T-cell (primary cell): Measurements from ENCODE around the gene CLCN4. TPM values are rescaled to one million over a fixed set of nuclear protein-coding genes. Genes with fewer than 3 reads are reported as not detected.

ENCODE experiments used
- ATAC-seq, 4 experiments: fragments of 200-7000 bp in 3 of 4; fragments of 150-1000 bp in 1 of 4; cut with Tn5 transposase; replicated peaks in 1 of 4; 1 replicate in 3 of 4; 2 replicates in 1 of 4; pipeline ENCODE4 v1.10.0; 2021; ENCODE audit warnings: moderate library complexity in 3 of 4, mild to moderate bottlenecking in 2 of 4, moderate number of reproducible peaks in 1 of 4
- CTCF ChIA-PET, 2 donors: fragments of 300-600 bp; sonication (Branson Sonifier 250); formaldehyde crosslinking; loops; one replicate each; lab custom pipeline; 2022; ENCODE audit warnings: antibody characterized with exemption in 2 of 2; lab: Charles Lee
- POLR2A ChIA-PET, 2 donors: fragments of 300-600 bp; sonication (Branson Sonifier 250); formaldehyde crosslinking; loops; one replicate each; lab custom pipeline; 2022; ENCODE audit warnings: antibody characterized with exemption in 2 of 2; lab: Charles Lee
- DNase-seq, 35 experiments: peaks; one replicate each; pipeline versions ENCODE4 v3.0.0 to v3.0.0-alpha.2; 2013 to 2023
- H3K27ac ChIP-seq: one replicate; pipeline ENCODE4 v1.5.1; 2013; ENCODE audit warnings: low read length
- H3K27me3 ChIP-seq, 2 experiments: replicated peaks in 1 of 2; 1 replicate in 1 of 2; 2 replicates in 1 of 2; pipeline versions ENCODE4 v1.6.1 to v1.7.0; 2013; ENCODE audit warnings: low read length in 1 of 2, mixed read lengths in 1 of 2; ENCODE audit not compliant: control insufficient read depth in 2 of 2, insufficient read depth in 2 of 2; ENCODE audit errors: extremely low read depth in 1 of 2
- H3K36me3 ChIP-seq, 2 donors: 1 replicate in 1 of 2; 2 replicates in 1 of 2; pipeline versions ENCODE4 v1.6.1 to v1.7.0; 2013; ENCODE audit warnings: low read length in 1 of 2; ENCODE audit not compliant: control insufficient read depth in 2 of 2, insufficient read depth in 1 of 2; ENCODE audit errors: extremely low read depth in 1 of 2
- H3K4me1 ChIP-seq, 2 experiments: 1 replicate in 1 of 2; 2 replicates in 1 of 2; pipeline versions ENCODE4 v1.6.1 to v1.7.0; 2013; ENCODE audit warnings: low read length in 2 of 2, mixed read lengths in 1 of 2; ENCODE audit not compliant: insufficient read depth in 2 of 2, control insufficient read depth in 1 of 2; ENCODE audit errors: extremely low read depth in 1 of 2
- H3K4me3 ChIP-seq, 2 donors: 1 replicate in 1 of 2; 2 replicates in 1 of 2; pipeline versions ENCODE4 v1.5.1 to v1.7.0; 2013; ENCODE audit warnings: mild to moderate bottlenecking in 2 of 2, low read length in 1 of 2, moderate library complexity in 1 of 2; ENCODE audit not compliant: control insufficient read depth in 1 of 2; ENCODE audit errors: extremely low read depth in 1 of 2
- H3K9me3 ChIP-seq: 2 replicates; pipeline ENCODE4 v1.7.0; 2013
- H3K27ac Mint-ChIP-seq, 2 donors: one replicate each; pipeline ENCODE4 v1.8.0; 2020 to 2021; ENCODE audit warnings: mild to moderate bottlenecking in 2 of 2, mixed read lengths in 2 of 2
- H3K27me3 Mint-ChIP-seq, 2 donors: one replicate each; pipeline ENCODE4 v1.8.0; 2021 to 2022; ENCODE audit warnings: mixed read lengths in 2 of 2
- H3K36me3 Mint-ChIP-seq: one replicate; pipeline ENCODE4 v1.8.0; 2021; ENCODE audit warnings: mixed read lengths
- H3K4me1 Mint-ChIP-seq, 3 donors: one replicate each; pipeline ENCODE4 v1.8.0; 2020 to 2022; ENCODE audit warnings: mixed read lengths in 3 of 3, mild to moderate bottlenecking in 1 of 3
- H3K4me3 Mint-ChIP-seq, 3 donors: one replicate each; pipeline ENCODE4 v1.8.0; 2020 to 2022; ENCODE audit warnings: mild to moderate bottlenecking in 3 of 3, mixed read lengths in 3 of 3, moderate library complexity in 3 of 3
- H3K9me3 Mint-ChIP-seq, 3 donors: one replicate each; pipeline ENCODE4 v1.8.0; 2020 to 2022; ENCODE audit warnings: mixed read lengths in 3 of 3
- WGBS: methylation state at CpG from one replicate; pipeline ENCODE4 v1.1.5; 2013; ENCODE audit warnings: missing lambda C conversion rate; ENCODE audit not compliant: insufficient coverage; 5-methylcytosine and 5-hydroxymethylcytosine counted together
- total RNA-seq, 35 experiments: library from RNA in 6 of 35; stranded (reverse) in 6 of 35; fragments of 120-200 nt in 1 of 35; gene quantifications; one replicate each; pipeline versions ENCODE4 v1.2.1 to v1.2.4 and lab custom pipeline; 2013 to 2026

CLCN4 gene
- total RNA-seq, 5 donors from 2014 or later (not counting 1 experiment from before 2014, with no cell fraction given), result 0.23 to 0.43 (median 0.25) TPM

DNA sequence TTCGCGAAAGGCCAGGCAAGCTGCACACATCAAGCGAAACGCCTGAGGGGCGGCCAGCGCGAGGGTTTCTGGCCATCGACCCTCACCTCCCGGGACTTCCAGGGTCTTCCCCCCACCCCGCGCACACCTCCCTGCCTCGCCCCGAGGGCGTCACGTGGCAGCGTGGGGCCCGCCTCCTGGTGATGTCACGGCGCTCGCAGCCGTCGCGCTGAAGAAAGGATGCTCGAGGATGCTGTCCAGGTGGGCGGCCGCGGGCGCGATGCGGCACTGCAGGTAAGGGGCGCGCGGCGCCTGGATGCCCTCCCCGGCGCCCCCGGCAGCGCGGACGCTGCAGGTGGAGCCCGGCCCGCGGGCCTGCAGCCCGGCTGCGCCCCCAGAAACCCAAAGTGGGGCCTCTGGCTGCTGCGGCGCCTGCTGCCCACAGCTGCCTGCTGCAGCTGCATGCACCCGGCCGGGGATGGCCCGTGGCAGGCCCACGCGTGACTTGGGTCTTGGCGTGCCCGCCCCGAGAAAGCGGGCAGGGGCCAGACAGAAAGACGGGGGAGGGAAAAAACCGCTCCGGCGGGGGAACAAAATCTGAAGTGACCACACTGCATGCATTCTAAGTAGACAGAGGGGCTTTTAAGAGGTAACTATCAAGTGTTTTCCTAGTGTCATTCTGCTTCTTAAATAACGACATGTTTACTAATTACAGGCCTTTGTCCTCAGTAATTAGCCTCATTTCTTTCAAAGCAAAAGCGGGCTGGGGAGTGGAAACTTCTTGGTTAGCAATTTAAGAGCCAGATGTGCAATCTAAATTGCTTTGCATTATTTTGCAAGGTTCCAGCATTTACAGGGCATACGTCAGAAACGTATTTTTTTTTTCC is 1.7 kb downstream of the CLCN4 start:
- no peaks in the 10 kb centered on the region for H3K36me3 Mint-ChIP-seq
- H3K36me3 ChIP-seq, result no peaks in the 10 kb centered on the region
- no peak overlapping the region for H3K4me3 ChIP-seq
- no peak overlapping the region for H3K27ac ChIP-seq
- peaks cover 0 to 7% of the 10 kb centered on the region in 2 experiments for H3K4me1 ChIP-seq
- H3K4me1 Mint-ChIP-seq, result peaks cover 0 to 10% (median 8%) of the 10 kb centered on the region in 3 donors
- ChIA-PET CTCF (no interaction called here), POLR2A (interaction anchor here in 1 of 2 donors (0.7 kb wide), 1 partner anchor 565 kb away, joined by 3 read pairs; no protein-coding TSS in a partner anchor)
- peaks cover 47 to 54% of the 10 kb centered on the region in 2 donors for H3K27me3 Mint-ChIP-seq
- no peaks in the 10 kb centered on the region for H3K9me3 Mint-ChIP-seq
- DNase-seq, result peak in 4 of 35 experiments; percentile 2 to 4 (median 4)
- peak overlapping the region in 1 of 3 donors; percentile 13 for H3K4me3 Mint-ChIP-seq
- H3K27me3 ChIP-seq, result peaks cover 6 to 42% of the 10 kb centered on the region in 2 experiments
- H3K9me3 ChIP-seq, result no peaks in the 10 kb centered on the region
- ATAC-seq, result peak in 2 of 4 experiments; percentile 26 to 53
- 1% methylated on average over 31 of the region's 64 CpGs for WGBS
- H3K27ac Mint-ChIP-seq, result no peak overlapping the region

DNA sequence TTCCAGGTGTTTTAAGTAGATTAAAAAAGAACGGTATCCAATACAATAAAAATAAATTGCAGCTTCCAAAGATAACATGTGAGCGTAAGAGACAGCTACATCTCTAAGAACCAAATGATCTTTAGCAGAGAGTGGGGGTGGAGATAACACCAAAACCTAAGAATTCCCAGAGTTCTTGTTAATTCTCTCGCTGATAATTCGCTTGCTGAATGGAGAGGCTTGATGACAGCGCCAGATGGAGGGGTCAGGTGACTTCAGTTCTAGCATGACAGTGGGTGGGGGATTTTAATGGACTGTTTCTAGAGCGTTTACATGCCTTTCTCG is 2.3 kb downstream of the CLCN4 start:
- Mint-ChIP-seq H3K4me3 (no peak overlapping the region), H3K27ac (no peak overlapping the region), H3K27me3 (peaks cover 50 to 56% of the 10 kb centered on the region in 2 donors), H3K4me1 (peaks cover 0 to 10% (median 8%) of the 10 kb centered on the region in 3 donors), H3K9me3 (no peaks in the 10 kb centered on the region), H3K36me3 (no peaks in the 10 kb centered on the region)
- no CpG with 5 or more reads among the region's 7 CpGs for WGBS
- POLR2A ChIA-PET, result interaction anchor here in 1 of 2 donors (0.7 kb wide), 1 partner anchor 566 kb away, joined by 3 read pairs; no protein-coding TSS in a partner anchor
- CTCF ChIA-PET, result no interaction called here
- no peak for DNase-seq
- no peak overlapping the region for H3K4me3 ChIP-seq
- H3K9me3 ChIP-seq, result no peaks in the 10 kb centered on the region
- H3K4me1 ChIP-seq, result peaks cover 0 to 7% of the 10 kb centered on the region in 2 experiments
- H3K27me3 ChIP-seq, result peaks cover 6 to 43% of the 10 kb centered on the region in 2 experiments
- no peak for ATAC-seq
- H3K27ac ChIP-seq, result no peak overlapping the region
- H3K36me3 ChIP-seq, result no peaks in the 10 kb centered on the region

DNA sequence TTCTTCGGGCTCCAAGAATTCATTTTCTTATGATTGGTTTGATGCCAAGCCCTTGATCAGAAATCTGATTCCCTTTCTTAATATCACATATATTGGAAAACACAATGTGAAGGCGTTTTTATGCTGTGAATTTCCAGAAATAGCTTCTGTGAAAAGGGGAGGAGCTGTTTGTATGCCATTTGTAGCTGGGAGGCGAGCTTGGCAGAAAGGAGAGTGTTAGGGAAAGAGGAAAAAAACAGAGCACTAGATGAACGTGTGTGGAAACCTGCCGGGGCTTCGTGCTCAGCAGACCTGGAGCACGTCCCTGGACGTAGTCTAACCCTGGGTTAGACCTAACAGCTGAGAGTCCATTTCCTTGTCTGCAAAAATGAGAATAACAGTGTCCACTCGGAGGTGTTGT is 3.4 kb downstream of the CLCN4 start:
- no peaks in the 10 kb centered on the region for H3K9me3 Mint-ChIP-seq
- H3K27ac ChIP-seq, result no peak overlapping the region
- H3K4me1 ChIP-seq, result peaks cover 0 to 7% of the 10 kb centered on the region in 2 experiments
- DNase-seq (no peak), ATAC-seq (no peak)
- POLR2A ChIA-PET, result interaction anchor here in 1 of 2 donors (0.7 kb wide), 1 partner anchor 10 kb away, joined by 3 read pairs; no protein-coding TSS in a partner anchor
- CTCF ChIA-PET, result no interaction called here
- H3K9me3 ChIP-seq, result no peaks in the 10 kb centered on the region
- H3K27me3 ChIP-seq, result peaks cover 6 to 48% of the 10 kb centered on the region in 2 experiments
- no peaks in the 10 kb centered on the region for H3K36me3 Mint-ChIP-seq
- H3K27ac Mint-ChIP-seq, result no peak overlapping the region
- H3K36me3 ChIP-seq, result no peaks in the 10 kb centered on the region
- H3K4me3 Mint-ChIP-seq, result no peak overlapping the region
- peaks cover 0 to 10% (median 8%) of the 10 kb centered on the region in 3 donors for H3K4me1 Mint-ChIP-seq
- H3K4me3 ChIP-seq, result no peak overlapping the region
- H3K27me3 Mint-ChIP-seq, result peaks cover 47 to 52% of the 10 kb centered on the region in 2 donors
- 93% methylated on average over 7 of the region's 9 CpGs for WGBS

DNA sequence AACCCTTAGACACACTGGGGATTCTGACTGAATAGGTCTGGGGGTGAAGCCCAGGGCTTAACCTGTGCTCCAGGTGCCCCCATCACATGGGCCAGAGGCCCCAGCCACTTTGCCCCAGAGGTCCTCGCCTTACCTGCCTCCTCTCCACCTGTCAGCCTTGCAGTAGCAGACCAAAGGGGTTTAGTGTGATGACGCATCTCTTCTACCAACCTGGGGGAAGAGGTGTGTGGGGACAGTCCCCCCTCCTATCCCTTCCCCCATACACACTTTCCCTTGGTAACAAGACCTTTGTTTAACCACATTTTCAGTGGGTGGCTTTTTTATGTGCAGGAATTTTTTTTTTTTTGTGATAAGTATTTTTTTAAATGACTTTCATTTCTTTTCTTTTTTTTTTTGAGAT is 6.3 kb downstream of the CLCN4 start:
- ChIA-PET POLR2A (no interaction called here), CTCF (no interaction called here)
- no peak for DNase-seq
- no peak overlapping the region for H3K27ac ChIP-seq
- H3K9me3 ChIP-seq, result no peaks in the 10 kb centered on the region
- Mint-ChIP-seq H3K36me3 (no peaks in the 10 kb centered on the region), H3K9me3 (no peaks in the 10 kb centered on the region), H3K4me3 (no peak overlapping the region), H3K27ac (no peak overlapping the region), H3K4me1 (peaks cover 0 to 8% (median 7%) of the 10 kb centered on the region in 3 donors), H3K27me3 (peaks cover 39 to 41% of the 10 kb centered on the region in 2 donors)
- no peak for ATAC-seq
- H3K27me3 ChIP-seq, result peaks cover 0 to 45% of the 10 kb centered on the region in 2 experiments
- H3K36me3 ChIP-seq, result no peaks in the 10 kb centered on the region
- peaks cover 0 to 3% of the 10 kb centered on the region in 2 experiments for H3K4me1 ChIP-seq
- WGBS, result no CpG with 5 or more reads among the region's 2 CpGs
- no peak overlapping the region for H3K4me3 ChIP-seq

DNA sequence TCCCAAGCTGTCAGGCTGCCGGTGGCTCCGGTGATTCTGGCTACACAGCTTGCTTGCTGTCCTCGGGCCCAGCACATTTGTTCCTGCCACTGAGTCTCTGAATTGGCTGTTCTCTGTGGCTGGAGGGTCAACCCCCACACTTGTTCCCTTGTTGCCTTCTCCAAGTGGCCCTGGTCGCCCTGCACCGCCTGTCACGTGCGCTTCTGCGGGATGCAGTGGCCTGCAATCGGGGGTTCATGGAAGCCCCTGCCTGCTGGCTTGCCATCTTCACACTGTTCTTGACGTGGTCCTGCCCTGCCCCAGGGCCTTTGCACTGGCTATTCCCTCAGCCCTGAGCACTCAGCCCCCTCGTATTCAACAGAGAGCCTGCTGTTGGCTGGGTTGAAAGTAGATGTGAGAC is 8.1 kb downstream of the CLCN4 start:
- ChIA-PET CTCF (no interaction called here), POLR2A (interaction anchor here in 1 of 2 donors (0.6 kb wide), 1 partner anchor 17 kb away, joined by 3 read pairs; no protein-coding TSS in a partner anchor)
- H3K4me3 Mint-ChIP-seq, result no peak overlapping the region
- no peak overlapping the region for H3K27ac Mint-ChIP-seq
- Histone ChIP-seq H3K27me3 (peaks cover 0 to 34% of the 10 kb centered on the region in 2 experiments), H3K4me3 (no peak overlapping the region), H3K27ac (no peak overlapping the region), H3K9me3 (no peaks in the 10 kb centered on the region), H3K36me3 (no peaks in the 10 kb centered on the region), H3K4me1 (no peaks in the 10 kb centered on the region)
- 100% methylated on average over 3 of the region's 11 CpGs for WGBS
- DNase-seq (no peak), ATAC-seq (no peak)
- H3K4me1 Mint-ChIP-seq, result peaks cover 0 to 4% (median 2%) of the 10 kb centered on the region in 3 donors
- no peaks in the 10 kb centered on the region for H3K9me3 Mint-ChIP-seq
- peaks cover 27 to 30% of the 10 kb centered on the region in 2 donors for H3K27me3 Mint-ChIP-seq
- no peaks in the 10 kb centered on the region for H3K36me3 Mint-ChIP-seq

DNA sequence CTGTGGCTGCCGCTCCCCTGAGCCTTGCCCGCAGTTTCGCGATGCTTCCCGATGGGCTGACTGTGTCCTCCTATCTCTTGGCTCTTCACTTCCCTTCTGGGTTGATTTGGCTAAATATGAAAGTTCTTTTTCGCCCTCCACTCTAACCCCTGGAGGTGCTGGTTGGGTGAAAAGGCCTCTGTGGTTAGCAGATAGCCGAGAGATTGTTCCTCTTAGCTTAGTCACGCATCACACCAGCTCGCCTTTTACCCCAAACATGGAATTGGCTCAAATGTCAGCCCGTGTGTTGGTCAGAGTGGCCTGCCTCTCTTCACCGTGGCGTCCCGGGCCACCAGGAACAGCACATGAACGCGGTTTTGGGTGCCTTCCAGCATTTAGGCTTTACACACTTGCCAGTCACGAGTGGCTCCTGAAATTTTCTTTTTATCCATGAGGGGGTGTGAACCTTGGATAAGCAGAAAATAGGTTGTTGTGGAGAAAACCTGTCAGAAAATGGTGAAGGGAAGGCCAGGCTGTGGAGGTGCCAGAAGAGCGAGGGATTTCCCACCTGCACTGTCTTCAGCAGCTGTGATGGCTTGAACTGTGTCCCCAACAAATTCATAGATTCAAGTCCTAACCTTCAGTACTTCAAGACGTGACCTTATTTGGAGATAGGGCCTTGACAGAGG is 8.9 kb downstream of the CLCN4 start:
- H3K36me3 ChIP-seq, result no peaks in the 10 kb centered on the region
- CTCF ChIA-PET, result no interaction called here
- DNase-seq (no peak), ATAC-seq (no peak)
- Mint-ChIP-seq H3K36me3 (no peaks in the 10 kb centered on the region), H3K4me1 (peaks cover 0 to 4% (median 2%) of the 10 kb centered on the region in 3 donors), H3K9me3 (no peaks in the 10 kb centered on the region), H3K27me3 (peaks cover 19 to 21% of the 10 kb centered on the region in 2 donors), H3K4me3 (no peak overlapping the region), H3K27ac (no peak overlapping the region)
- WGBS, result 60% methylated on average over 2 of the region's 18 CpGs
- H3K4me1 ChIP-seq, result no peaks in the 10 kb centered on the region
- no peaks in the 10 kb centered on the region for H3K9me3 ChIP-seq
- POLR2A ChIA-PET, result interaction anchor here in 1 of 2 donors (0.6 kb wide), 1 partner anchor 18 kb away, joined by 3 read pairs; no protein-coding TSS in a partner anchor
- peaks cover 0 to 26% of the 10 kb centered on the region in 2 experiments for H3K27me3 ChIP-seq
- no peak overlapping the region for H3K27ac ChIP-seq
- no peak overlapping the region for H3K4me3 ChIP-seq
